Thyroid gland (tissue), 4 donors: ENCODE data around the gene S100A7A.

Source experiments
- CTCF ChIP-seq, 6 experiments: fragments of 200-600 bp in 3 of 6; fragments of 450-650 bp in 3 of 6; sonication (generic) in 3 of 6; IDR thresholded peaks; one replicate each; pipeline ENCODE4 v1.5.1; 2016 to 2019; ENCODE audit warnings: antibody characterized with exemption in 6 of 6, mild to moderate bottlenecking in 2 of 6, inconsistent platforms in 1 of 6, moderate library complexity in 1 of 6
- POLR2A ChIP-seq, 2 donors: fragments of 450-650 bp; IDR thresholded peaks; one replicate each; pipeline ENCODE4 v1.6.1; 2017; ENCODE audit warnings: antibody characterized with exemption in 2 of 2, mild to moderate bottlenecking in 2 of 2, moderate library complexity in 1 of 2

GRCh38 chr1:153393926-153394325, 22.4 kb upstream of the S100A7A start:
- no peak for TF ChIP-seq CTCF (IDR thresholded peaks at IDR 0.05)
- no peak for TF ChIP-seq POLR2A (IDR thresholded peaks at IDR 0.05)
